GM18519 (cell line): ENCODE measurements around the gene HCFC1R1.

Source experiments
- ATAC-seq: cut with Tn5 transposase; IDR thresholded peaks from one replicate; pipeline ENCODE4 v1.9.1; 2021; ENCODE audit warnings: mild to moderate bottlenecking, moderate library complexity; ENCODE audit not compliant: unreplicated experiment, low FRiP score

Gene HCFC1R1

GRCh38 chr16:3035972-3036725, 12.4 kb upstream of the HCFC1R1 start:
- ATAC-seq: no peak

- no peak for ATAC-seq
Measured at GRCh38 chr16:3035289-3035971, 11.7 kb upstream of the HCFC1R1 start.

GRCh38 chr16:3032624-3033023, 8.9 kb upstream of the HCFC1R1 start:
- no peak for ATAC-seq

- no peak for ATAC-seq
Measured at GRCh38 chr16:3030222-3031212, 6.8 kb upstream of the HCFC1R1 start.

GRCh38 chr16:3029491-3030221, 5.9 kb upstream of the HCFC1R1 start:
- ATAC-seq: no peak

GRCh38 chr16:3028716-3029319, 5.1 kb upstream of the HCFC1R1 start:
- ATAC-seq: no peak

GRCh38 chr16:3027983-3028715, 4.4 kb upstream of the HCFC1R1 start:
- ATAC-seq: no peak

GRCh38 chr16:3027489-3027795, 3.7 kb upstream of the HCFC1R1 start:
- no peak for ATAC-seq

- ATAC-seq: no peak
Measured at GRCh38 chr16:3026609-3027488, 3.1 kb upstream of the HCFC1R1 start.

GRCh38 chr16:3026003-3026378, 2.2 kb upstream of the HCFC1R1 start:
- no peak for ATAC-seq

- ATAC-seq: no peak
Measured at GRCh38 chr16:3025032-3026002, 1.6 kb upstream of the HCFC1R1 start.

- ATAC-seq: no peak
Measured at GRCh38 chr16:3023415-3023668, 400 bp downstream of the HCFC1R1 start.

GRCh38 chr16:3022684-3023414, 893 bp downstream of the HCFC1R1 start:
- no peak for ATAC-seq

- no peak for ATAC-seq
Measured at GRCh38 chr16:3022208-3022683, 1.5 kb downstream of the HCFC1R1 start.

GRCh38 chr16:3021449-3022207, 2.1 kb downstream of the HCFC1R1 start:
- ATAC-seq: no peak
